ENCODE data around the gene NOP53.
A peak's percentile ranks its signal among the peaks of the same experiment; 100 is the strongest.
"Not testable (repeated sequence)": the region's sequence is repeated elsewhere in the genome, so short reads cannot be mapped to it uniquely, and the experiment has no call there.

The NOP53 gene

DNA sequence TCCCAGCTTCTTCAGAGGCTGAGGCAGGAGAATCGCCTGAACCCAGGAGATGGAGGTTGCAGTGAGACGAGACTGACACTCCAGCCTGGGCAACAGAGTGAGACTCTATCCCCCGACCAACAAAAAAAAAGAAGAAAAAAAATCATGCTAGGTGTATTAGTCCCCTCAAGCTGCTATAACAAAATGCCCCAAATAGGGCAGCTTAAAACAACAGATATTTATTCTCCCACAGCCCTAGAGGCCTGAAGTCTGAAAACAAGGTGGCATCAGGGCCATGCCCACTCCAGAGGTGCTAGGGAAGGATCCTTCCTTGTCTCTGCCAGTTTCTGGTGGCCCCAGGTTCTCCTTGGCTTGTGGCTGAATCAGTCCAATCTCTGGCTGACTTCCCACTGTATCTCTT lies 40.7 kb upstream of the NOP53 start:
- TF ChIP-seq, protein P1, sequence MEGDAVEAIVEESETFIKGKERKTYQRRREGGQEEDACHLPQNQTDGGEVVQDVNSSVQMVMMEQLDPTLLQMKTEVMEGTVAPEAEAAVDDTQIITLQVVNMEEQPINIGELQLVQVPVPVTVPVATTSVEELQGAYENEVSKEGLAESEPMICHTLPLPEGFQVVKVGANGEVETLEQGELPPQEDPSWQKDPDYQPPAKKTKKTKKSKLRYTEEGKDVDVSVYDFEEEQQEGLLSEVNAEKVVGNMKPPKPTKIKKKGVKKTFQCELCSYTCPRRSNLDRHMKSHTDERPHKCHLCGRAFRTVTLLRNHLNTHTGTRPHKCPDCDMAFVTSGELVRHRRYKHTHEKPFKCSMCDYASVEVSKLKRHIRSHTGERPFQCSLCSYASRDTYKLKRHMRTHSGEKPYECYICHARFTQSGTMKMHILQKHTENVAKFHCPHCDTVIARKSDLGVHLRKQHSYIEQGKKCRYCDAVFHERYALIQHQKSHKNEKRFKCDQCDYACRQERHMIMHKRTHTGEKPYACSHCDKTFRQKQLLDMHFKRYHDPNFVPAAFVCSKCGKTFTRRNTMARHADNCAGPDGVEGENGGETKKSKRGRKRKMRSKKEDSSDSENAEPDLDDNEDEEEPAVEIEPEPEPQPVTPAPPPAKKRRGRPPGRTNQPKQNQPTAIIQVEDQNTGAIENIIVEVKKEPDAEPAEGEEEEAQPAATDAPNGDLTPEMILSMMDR (IDR thresholded peaks at IDR 0.05; ENCODE audit: insufficient read depth, low read length, missing control alignments), result no peak
- DNase-seq (ENCODE audit: low read depth, low spot score), result no peak
- ChIA-PET POLR2A (interaction anchor here (0.8 kb wide), 1 partner anchor 268 kb away, joined by 3 read pairs; no protein-coding TSS in a partner anchor), CTCF (interaction anchor here (1.0 to 23.7 kb wide), 9 partner anchors 8 to 278 kb away, joined by 3 to 867 read pairs (median 9); partner anchors contain the start of genes EHD2 and KPTN)
- H3K4me3 ChIP-seq (ENCODE audit: low read depth, low read length), result no peak overlapping the region

- no peak overlapping the region for H3K4me3 ChIP-seq (ENCODE audit: low read depth, low read length)
- TF ChIP-seq, protein P1 (IDR thresholded peaks at IDR 0.05; ENCODE audit: insufficient read depth, low read length, missing control alignments), result peak; percentile 94
- CTCF ChIA-PET, result interaction anchor here (0.6 to 23.7 kb wide), 42 partner anchors 8 to 425 kb away, joined by 3 to 867 read pairs (median 5); partner anchors contain the start of genes DHX34, KPTN, NAPA and NOP53
- POLR2A ChIA-PET, result interaction anchor here (0.9 to 1.3 kb wide), 3 partner anchors 12 to 40 kb away, joined by 3 to 4 read pairs (median 3); no protein-coding TSS in a partner anchor
- no peak for DNase-seq (ENCODE audit: low read depth, low spot score)
These were observed 38.0 kb upstream of the NOP53 start for GRCh38 chr19:47707135-47707925.

DNA sequence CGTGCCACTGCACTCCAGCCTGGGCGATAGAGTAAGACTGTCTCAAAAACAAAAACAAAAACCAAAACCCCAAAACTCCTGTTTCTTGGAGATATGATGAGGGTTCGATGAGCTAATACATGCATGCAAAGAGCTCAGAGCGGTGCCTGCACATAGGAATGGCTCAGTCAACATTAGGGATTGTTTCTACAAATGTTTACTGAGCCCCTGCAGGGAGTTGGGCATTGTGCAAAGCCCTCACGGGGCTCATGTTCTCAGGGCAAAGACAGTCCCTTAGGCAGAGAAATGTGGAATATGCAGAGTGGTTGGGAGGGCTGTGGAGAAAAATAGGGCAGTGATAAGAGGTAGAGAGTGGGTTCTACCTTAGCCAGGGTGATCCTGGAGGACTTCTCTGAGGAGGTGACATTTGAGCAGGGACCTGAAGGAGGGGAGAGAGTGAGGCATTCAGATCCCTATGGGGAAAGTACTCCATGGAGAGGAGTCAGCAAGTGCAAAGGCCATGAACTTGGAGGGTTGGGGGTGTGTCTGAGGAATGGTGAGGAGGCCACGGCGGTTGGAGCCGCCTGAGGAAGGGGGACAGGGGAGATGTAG lies 33.6 kb upstream of the NOP53 start:
- POLR2A ChIA-PET, result interaction anchor here (1.2 to 2.4 kb wide), 2 partner anchors 33 to 66 kb away, joined by 3 to 65 read pairs; partner anchors contain the start of genes NOP53 and SELENOW
- DNase-seq (ENCODE audit: low read depth, low spot score), result no peak
- no peak overlapping the region for H3K4me3 ChIP-seq (ENCODE audit: low read depth, low read length)
- TF ChIP-seq, protein P1 (IDR thresholded peaks at IDR 0.05; ENCODE audit: insufficient read depth, low read length, missing control alignments), result no peak
- CTCF ChIA-PET, result interaction anchor here (1.0 to 23.7 kb wide), 25 partner anchors 8 to 276 kb away, joined by 3 to 867 read pairs (median 10); partner anchors contain the start of genes KPTN and NOP53

DNA sequence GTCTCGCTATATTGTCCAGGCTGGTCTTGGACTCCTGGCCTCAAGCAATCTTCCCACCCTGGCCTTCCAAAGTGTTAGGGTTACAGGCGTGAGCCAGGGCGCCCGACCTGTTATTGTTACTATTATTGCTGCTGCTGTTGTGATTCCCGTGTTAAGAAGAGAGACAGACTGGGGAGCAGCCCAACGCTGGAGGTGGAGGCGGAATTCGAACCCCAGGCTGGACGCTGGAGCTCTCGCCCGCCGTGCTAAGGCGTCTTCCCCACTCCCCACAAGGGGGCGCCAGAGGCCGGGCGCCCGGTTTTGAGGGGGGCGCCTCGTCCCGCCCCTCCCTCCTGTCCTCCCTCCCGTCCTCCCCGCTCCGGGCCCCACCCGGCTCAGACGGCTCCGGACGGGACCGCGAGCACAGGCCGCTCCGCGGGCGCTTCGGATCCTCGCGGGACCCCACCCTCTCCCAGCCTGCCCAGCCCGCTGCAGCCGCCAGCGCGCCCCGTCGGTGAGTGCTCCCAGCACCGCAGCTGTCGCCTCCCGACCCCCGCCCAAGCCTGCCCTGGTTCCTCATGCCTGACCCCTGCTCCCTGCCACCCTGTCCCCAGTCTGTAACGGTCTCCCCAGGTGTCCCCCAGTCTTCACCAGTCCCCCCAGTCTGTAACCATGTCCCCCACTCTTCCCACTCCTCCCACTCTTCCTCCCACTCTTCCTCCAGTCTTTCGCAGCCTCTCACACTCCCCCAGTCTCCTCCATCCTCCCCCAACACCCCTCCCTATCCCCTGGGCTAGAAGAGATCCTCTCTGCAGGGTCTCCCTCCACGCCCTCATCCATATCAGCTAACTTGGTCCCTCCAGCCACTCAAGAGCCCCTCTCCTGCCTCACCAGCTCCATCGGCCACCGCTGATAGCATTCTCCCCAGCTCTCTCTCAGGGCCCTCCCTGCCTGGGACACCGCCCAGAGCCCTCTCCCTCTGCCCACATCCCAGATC lies 32.0 kb upstream of the NOP53 start, which contains the start of gene EHD2:
Gene EHD2, plus strand, starts transcription at position 377 of the 976 bp plus-strand sequence. CDS start 3,191 bp downstream, outside the sequence.
- ChIA-PET POLR2A (interaction anchor here (0.5 to 2.4 kb wide), 11 partner anchors 10 to 65 kb away, joined by 3 to 65 read pairs (median 3); partner anchors contain the start of genes NOP53 and SELENOW), CTCF (interaction anchor here (0.6 to 23.7 kb wide), 40 partner anchors 9 to 278 kb away, joined by 3 to 867 read pairs (median 5); partner anchors contain the start of genes KPTN and NOP53)
- TF ChIP-seq, protein P1 (IDR thresholded peaks at IDR 0.05; ENCODE audit: insufficient read depth, low read length, missing control alignments), result peak; percentile 90
- no peak for DNase-seq (ENCODE audit: low read depth, low spot score)
- peak within 1 kb of the TSS; percentile 95 for H3K4me3 ChIP-seq (ENCODE audit: low read depth, low read length)

DNA sequence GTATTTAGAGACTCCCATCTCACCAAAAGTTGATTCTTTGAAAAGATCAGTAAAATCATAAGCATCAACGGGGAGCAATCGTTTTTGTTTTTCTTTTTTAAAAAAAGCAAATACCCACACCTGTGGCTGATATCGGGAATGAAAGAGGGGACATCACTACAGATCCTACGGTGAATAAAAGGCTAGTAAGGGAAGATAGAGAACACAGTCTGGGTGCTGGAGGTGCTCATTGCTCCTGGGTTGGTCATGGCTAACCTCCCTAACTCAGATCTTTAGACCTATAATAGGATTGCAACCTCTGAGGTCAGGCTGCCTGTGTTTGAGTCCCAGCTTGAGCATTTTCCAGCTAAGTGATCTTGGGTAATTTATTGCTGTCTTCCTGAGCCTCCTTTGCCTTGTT lies 31.0 kb upstream of the NOP53 start:
- POLR2A ChIA-PET, result interaction anchor here (0.6 to 2.4 kb wide), 7 partner anchors 9 to 51 kb away, joined by 3 to 65 read pairs (median 4); partner anchors contain the start of gene NOP53
- H3K4me3 ChIP-seq (ENCODE audit: low read depth, low read length), result peak overlapping the region; percentile 95
- CTCF ChIA-PET, result interaction anchor here (0.5 to 23.7 kb wide), 15 partner anchors 10 to 279 kb away, joined by 3 to 867 read pairs (median 10); partner anchors contain the start of gene NOP53
- no peak for DNase-seq (ENCODE audit: low read depth, low spot score)
- TF ChIP-seq, protein P1 (IDR thresholded peaks at IDR 0.05; ENCODE audit: insufficient read depth, low read length, missing control alignments), result no peak

GRCh38 chr19:47714855-47715254 lies 30.5 kb upstream of the NOP53 start:
- POLR2A ChIA-PET, result interaction anchor here (0.6 to 1.2 kb wide), 4 partner anchors 9 to 50 kb away, joined by 3 to 4 read pairs (median 3); no protein-coding TSS in a partner anchor
- peak overlapping the region; percentile 95 for H3K4me3 ChIP-seq (ENCODE audit: low read depth, low read length)
- CTCF ChIA-PET, result interaction anchor here (1.0 to 23.7 kb wide), 12 partner anchors 11 to 279 kb away, joined by 3 to 867 read pairs (median 14); partner anchors contain the start of gene NOP53
- not testable (repeated sequence) for DNase-seq (ENCODE audit: low read depth, low spot score)

Measured in AG04449 (cell line).